ENCODE results near the gene MFAP4.

Gene MFAP4

DNA sequence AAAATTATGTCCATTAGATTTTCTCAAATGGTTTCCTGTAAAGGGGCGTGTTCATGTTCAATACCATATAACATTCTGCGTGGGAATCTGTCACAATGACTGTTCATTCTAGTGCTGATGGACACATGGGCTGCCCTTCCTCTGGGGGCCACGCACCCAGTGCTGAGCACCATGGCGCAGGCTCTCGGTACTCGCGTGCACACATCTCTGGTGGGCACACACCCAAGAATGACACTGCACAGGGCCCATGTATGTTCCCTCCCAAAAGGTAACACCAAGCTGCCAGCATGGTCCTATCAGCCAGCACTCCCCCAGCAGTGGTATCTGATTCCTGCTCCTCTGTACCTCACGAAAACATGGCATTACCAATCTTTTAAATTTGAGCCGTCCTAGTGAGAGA, 38.2 kb downstream of the MFAP4 start:
- no peak for DNase-seq

- DNase-seq, result no peak
Measured at GRCh38 chr17:19348081-19348650, 38.8 kb downstream of the MFAP4 start.

DNA sequence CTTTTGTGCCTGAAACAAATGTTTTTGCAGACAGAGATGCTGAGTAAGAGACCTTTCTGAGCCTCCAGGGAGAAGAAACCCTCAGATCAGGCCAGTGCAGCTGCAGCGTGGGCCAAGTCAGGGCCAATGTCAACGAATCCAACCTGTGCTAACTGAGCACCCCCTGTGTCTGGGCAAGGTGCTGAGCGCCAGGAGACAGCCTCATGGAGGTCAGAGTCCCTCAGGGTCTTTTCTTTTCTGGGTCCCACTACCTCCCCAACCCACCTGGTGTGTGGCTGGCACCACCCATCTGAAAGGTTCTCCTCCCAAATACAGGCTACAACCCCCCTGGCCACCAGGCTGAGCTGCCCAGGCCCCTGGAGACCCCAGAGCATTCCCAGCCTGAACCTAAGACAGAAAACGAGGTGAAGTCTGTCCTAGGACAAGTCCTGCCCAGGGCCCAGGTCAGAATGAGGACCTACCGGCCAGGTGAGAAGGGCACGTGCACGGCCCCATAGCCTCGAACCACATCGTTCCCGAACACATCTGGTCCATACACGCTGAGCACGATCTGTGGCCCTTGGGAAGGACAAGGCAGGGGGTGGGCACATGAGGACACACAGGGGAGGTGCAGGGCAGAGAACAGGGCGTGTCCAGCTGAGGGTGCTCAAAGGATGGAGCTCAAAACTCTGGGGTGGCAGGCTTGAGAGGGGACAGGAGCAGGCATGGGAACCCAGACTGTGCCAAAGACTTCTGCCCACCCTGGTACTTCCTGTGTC, 39.5 kb downstream of the MFAP4 start:
- no peak for DNase-seq

GRCh38 chr17:19346351-19347255, 40.4 kb downstream of the MFAP4 start:
- DNase-seq, result peak; percentile 48

DNA sequence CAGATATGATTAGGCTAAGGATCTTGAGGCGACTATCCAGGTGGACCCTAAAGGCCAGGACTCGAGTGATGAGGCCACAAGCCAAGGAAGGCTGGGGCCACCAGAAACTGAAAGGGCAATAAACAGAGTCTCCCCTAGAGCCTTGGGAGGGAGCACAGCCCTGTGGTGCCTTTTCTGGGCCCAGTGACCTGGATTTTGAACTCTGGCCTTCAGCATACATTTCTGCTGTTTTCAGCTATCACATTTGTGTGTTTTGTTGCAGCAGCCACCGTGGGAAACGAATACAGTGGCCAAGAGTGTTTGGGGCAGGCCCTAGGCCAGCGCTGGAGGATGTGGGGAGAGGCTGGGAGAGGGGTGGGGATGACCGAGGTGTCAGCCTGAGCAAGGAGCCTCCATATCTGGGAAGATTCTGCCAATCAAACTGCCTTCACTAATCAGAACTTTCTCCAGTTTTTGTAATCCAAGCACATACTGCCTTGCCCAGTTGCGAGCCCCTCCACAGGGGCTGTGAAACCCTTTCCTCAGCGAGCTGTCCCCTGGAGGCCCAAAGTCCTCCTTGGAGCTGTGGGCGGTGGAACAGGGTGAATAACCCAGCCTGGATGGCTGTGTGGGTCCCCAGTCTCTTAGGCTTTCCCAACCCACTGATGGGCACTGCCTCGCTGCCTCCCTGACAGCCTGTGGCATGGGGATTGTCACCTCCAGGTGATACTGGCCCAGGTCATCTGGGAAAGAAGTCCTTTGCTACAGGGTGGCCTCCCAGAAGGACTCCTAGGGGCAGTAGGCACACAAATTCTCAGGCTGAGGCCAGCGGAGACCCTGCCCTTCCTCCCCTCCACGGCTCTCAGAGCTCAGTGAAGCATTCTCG, 41.3 kb downstream of the MFAP4 start:
- DNase-seq, result no peak

DNA sequence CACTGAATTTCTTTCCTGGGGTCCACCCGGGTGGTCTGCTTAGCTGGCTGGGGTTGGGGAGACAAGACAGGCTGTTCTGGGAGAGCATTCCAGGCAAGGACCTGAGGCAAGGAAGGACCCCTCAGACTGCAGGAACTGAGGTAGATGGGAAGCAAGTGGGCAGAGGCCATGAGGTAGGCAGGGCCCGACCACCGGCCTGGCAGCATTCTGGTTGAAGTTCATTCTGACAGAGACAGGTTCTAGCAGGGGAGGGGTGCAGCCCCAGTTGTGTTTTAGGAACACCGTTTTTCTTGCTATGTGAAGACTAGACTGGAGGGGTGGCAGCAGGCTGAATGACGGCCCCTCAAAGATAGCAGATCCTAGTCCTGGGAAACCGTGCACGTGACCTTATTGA, 41.9 kb downstream of the MFAP4 start:
- DNase-seq, result no peak

DNA sequence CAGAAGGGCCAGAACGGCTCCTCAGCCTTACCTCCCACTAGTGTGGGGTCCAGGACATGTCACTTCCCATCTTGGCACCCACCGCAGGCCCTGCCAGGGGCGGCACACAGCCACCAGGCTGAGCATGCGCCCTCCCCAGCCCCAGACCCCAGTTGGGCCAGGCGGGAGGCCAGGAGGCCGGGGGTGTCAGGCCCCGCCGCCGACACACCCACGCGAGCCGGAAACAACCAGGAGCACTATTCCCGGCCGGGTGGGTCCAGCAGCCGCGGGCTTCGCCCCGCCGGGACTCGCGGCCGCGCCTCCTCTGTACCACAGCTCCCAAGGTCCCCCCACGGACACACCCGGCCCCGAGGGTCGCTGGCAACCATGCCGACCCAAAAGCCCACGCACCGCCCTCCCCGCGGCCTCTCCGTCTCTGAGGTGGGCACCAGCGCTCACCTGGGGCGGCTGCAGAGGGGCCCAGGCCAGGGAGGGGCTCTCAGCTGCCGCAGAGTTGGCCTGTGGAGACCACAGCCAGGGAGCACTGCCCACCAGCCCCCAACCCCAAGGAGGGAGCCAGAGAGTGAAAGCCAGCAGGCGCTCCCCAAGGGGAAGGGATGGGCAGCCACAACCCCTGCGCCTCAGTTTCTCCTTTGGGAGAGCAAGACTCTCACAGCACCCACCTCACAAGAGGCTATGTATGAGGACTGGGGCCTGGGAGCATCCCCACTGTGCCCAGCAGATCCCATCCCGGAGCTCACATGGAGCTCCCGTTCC, 42.5 kb downstream of the MFAP4 start:
- no peak for DNase-seq

DNA sequence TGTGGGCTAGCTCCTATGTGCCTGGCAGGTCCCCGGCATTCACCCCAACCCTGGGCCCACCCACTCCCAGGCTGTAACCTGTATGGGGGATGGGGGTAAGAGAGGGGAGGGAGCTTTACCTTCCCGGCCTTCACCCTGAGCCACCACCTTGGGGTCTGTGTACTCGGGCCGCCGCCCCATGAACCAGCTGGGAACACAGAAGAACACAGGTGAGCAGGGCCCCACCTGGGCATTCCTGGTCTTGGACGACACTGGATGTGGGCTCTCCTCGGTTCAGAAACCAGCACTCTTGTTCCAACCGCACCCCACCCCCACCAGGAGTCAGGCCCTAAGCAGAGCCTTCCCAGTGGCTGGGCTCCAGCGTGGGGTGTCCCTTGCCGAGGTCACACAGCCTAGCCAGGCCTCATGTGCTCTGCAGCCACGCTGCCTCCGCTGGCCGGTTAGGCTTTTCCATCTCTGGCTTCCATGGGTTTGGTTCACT, 43.3 kb downstream of the MFAP4 start:
- no peak for DNase-seq

DNA sequence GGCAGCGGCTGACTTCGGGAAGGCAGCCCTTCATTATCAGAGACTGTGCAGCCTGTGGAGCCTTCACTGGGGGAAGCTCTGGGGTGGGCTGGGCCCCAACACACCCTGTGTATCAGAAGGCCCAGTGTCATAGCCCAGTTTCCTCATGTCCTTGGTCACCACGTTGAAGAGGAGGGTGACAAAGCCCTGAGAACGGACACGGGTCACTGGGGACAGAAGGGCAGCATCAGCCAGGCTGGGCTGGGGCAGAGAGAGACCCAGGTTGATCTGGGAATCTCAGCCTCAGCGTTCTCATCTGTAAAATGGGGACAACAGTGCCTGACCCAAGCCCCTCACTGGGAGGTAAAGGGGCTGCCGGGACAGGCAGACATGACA, 43.7 kb downstream of the MFAP4 start:
- no peak for DNase-seq

GRCh38 chr17:19342611-19343255, 44.3 kb downstream of the MFAP4 start:
- no peak for DNase-seq

- DNase-seq, result peak; percentile 47
Measured at GRCh38 chr17:19341641-19342610, 45.1 kb downstream of the MFAP4 start.

GRCh38 chr17:19341211-19341631, 45.8 kb downstream of the MFAP4 start:
- no peak for DNase-seq

- DNase-seq, result no peak
Measured at GRCh38 chr17:19339341-19339815, 47.6 kb downstream of the MFAP4 start.

DNA sequence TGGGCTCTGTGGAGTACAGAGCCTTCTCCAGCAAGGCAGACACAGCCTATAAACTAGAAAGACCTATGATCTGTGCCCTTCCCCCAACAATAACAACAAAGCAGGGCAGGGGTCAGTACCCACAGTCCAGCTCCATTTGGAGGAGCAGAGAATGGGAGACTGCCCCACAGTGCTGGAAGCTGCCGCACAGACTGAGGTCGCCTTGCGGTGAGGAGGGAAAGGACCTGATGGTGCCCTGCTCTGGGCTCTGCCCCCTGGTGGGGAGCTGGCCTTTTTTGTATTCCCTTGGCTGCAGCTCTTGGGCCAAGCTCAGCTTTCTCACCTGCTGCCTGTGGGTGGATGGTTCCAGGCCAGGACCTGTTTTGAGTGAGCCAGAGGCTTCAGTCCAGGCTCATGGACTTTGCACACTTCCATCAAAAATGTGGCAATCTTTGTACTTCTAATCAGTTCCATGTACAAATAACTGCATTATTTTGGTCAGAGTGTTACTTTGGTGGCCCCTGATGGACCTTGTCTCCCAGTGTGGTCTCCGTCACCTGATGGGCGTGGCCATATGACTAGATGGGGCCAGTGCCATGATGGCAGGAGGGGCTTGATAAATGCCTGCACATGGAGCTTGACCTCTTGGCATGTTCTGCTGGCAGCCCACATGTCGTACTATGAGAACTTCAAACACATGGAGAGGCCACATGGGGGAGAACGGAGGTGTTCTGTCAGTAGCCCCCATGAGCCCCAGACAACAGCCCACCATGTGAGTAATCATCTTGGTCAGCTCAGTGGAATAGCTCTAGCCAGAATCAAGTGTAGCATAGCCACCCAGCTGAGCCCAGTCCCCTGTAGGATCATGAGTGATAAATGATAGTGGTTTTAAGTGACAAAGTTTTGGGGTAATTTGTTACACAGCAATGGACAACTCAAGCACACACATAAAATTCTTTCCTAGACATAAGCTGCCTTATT, 48.7 kb downstream of the MFAP4 start:
- DNase-seq, result peak; percentile 48

- DNase-seq, result no peak
Measured at GRCh38 chr17:19337712-19338023, 49.3 kb downstream of the MFAP4 start.

DNA sequence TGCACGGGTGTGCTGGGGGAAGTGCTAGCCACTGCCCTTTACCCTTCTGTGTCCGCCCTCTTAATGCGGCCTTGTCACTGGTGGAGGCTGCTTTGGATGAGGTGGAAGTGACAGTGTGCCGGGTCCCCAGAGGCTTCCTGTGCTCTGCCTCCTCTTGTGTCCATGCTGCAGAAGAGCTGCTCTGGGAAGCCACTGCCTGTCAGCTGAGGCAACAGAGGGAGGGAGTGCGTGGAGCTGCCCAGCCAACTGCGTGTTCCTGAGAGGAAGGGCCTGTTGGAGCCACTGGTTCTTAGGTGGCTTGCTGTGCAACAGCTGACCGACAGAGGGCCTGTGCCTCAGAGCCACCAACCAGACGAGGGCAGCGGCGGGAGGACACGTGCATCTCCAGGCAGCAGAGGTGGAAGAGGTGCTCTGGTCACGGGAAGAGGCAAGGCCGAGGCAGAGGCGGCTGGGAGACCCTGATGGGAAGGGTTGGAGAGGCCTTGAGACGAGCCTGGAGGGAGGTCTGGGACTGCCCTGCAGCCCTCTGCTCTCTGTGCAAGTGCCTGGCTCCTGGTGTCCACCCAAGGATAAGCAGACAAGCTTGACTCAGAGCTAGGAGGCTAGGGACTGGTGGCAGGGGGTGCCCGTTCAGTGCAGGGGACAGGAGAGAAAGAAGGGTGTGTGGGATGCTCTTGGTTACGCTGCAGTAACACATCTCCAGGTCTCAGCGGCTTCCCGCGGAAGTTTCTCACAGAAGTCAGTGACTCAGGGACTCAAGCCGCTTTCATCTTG, 49.9 kb downstream of the MFAP4 start:
- no peak for DNase-seq

DNA sequence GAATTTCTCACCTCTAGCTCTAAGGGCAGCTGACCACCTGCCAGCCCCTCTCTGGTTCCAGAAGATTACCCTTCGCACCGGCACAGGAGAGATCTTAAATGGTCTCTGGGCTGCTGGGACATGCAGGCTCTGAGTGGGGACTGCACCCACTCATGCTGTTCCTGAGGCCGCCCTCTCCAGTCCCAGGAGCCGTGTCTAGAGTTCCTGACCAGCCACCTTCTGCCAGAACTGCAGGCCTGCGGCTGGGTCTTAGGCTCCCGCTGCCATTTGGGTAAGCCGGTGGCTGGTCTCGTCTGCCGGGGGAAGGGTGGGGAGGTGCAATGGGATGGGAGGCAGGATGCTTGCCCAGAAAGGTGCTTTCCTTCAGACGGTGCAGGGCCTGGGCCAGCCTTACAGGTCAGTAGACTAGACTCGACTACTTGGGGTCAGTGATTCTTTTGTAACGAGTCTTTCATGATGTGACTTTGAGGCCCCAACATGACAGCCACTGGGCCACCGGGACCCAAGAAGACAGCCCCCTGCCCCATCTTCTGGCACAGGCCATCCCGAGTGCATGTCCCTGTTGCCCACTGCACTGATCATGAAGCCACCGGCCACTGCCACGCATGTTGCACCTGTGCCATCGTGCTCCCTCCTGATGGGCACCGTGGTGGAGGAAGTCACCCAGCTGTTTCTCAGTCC, 50.9 kb downstream of the MFAP4 start:
- no peak for DNase-seq

Data from right kidney (tissue), 1 donor.